HG03108 (cell line): ENCODE measurements around the gene WDR44.
"Not testable (repeated sequence)": the region's sequence is repeated elsewhere in the genome, so short reads cannot be mapped to it uniquely, and the experiment has no call there.

Source experiments
- ATAC-seq: cut with Tn5 transposase; IDR thresholded peaks from one replicate; pipeline ENCODE4 v1.9.1; 2021; ENCODE audit warnings: moderate library complexity; ENCODE audit not compliant: unreplicated experiment

WDR44 gene

GRCh38 chrX:118360429-118361125, 14.7 kb downstream of the WDR44 start:
- no peak for ATAC-seq

DNA sequence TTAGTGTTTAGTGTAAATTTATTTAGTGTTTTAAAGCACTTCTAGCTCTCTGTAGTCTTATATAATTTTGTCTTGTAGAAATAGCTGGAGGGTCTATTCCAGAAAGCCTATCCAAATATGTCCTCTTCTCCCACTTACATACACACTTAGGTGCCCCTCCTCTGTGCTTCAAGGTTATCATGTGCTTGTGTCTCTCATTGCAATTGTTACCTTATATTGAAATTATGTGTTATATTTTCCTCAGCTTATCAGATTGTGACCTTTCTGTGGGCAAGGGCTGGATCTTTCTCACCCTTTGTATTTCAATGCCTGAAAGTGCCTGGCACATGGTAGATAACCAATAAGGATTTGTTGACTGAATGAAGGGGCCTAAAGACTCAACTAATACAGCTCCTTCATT, 18.4 kb downstream of the WDR44 start:
- ATAC-seq, result no peak

DNA sequence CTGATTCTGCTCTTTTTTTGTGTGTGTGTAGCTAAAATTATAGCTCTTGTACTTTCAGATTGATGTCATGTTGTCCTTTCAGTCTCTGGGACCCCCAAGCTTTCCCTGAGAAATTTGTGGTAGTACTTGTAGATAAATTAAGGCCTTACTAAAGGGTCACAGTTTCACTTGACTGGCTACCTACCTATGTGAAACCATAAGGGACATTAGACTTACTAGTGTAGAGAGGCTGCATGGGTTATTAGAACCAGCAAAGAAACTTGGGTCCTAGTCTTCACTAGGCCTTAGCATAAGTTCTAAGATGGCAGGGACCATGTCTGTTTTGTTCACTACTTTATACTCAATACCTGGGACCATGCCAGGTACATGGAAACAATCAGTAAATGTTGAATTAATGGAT, 21.4 kb downstream of the WDR44 start:
- no peak for ATAC-seq

GRCh38 chrX:118368398-118368797, 22.5 kb downstream of the WDR44 start:
- ATAC-seq, result no peak

DNA sequence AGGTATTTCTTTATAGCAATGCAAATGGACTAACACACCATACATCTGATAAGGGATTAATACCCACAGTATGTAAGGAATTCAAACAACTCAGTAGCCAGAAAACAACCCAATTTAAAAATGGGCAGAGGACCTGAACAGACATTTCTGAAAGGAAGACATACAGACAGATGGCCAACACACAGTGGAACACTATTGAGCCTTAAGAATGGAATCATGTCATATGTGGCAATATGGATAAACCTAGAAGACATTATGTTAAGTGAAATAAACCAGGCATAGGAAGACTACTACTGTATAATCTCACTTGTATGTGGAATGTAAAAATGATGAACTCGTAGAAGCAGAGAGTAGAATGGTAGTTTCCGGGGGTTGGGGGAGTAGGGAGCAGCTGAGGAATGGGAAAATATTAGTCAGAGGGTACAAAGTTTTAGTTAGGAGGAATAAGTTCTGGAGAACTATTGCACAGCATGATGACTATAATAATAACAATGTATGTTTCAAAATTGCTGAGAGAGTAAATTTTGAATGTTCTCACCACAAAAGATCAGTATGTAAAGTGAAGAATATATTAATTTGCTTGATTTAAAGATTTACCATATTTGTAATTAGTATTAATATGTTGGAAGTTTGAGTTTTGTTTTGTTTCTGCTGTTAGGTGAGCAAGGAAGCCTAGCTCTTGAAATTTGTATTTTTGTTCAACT, 25.2 kb downstream of the WDR44 start:
- no peak for ATAC-seq

DNA sequence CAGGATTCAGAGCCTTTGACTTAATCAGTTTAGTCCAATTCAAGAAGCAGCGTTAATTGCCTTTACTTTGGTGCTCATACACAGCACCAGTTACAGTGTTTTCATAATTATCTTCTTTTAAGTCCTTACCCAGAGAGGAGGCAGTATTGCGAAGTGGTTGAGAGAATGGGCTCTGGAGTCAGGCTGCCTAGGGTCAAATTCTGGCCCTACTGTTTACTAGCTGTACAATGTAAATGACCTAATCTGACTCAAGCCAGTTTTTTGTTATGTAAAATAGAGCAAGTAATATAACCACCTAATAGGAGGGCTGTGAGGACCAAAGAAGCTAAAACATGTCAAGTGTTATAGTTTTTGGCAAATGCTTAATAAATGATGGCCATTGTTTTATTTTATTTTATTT, 27.6 kb downstream of the WDR44 start:
- ATAC-seq, result no peak

DNA sequence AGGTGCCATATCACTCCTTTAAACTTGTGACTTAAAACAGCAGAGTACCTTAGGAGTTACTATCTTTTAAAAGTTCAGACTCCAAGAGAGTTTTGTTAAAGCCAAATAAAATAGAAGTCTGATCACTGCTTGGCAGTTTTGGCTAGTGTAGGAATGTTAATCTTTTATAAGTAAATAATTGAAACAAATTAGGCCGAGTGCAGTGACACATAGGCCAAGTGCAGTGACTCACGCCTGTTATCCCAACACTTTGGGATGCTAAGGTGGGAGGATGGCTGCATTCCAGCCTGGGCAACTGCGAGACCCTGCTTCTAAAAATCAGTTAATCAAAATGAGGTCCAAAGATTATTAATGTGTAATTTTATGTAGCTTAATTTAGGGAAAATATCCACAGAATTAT, 37.2 kb downstream of the WDR44 start:
- no peak for ATAC-seq

GRCh38 chrX:118392716-118393115, 46.8 kb downstream of the WDR44 start:
- ATAC-seq, result no peak

DNA sequence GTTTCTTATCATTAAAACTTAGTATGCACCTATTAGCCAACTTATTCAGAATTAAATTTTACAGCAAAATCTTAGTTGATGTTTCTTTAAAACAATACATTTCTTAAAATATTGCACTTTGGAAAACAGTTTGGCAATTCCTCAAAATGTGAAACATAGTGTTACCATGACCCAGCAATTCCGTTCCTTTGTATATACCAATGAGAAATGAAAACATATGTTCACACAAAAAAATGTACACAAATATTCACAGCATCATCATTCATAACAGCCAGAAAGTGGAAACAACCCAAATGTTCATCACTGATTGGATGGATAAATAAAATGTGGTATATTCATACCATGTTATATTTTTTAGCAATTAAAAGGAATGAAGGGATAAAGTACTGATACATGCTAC, 50.2 kb downstream of the WDR44 start:
- no peak for ATAC-seq

DNA sequence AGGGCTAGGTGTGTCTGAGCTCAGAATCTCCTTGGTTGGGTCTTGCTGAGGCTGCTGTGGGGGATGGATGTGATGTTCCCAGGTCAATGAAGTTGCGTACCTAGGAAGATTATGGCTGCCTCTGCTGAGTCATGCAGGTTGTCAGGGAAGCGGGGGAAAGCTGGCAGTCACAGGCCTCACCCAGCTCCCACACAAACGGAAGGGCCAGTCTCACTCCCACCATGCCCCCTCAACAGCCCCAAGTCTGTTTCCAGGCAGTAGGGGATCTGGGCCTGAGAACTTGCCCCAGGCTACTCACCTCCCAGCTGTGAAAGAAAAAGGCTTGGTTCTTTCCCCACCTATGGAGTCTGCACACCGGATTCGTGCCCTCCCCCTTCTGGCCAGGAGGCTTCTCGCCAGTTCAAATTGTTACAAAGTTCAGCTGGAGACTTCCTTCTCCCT, 72.9 kb downstream of the WDR44 start:
- no peak for ATAC-seq

GRCh38 chrX:118420462-118420861, 74.6 kb downstream of the WDR44 start:
- peak; percentile 81 for ATAC-seq

- ATAC-seq, result peak; percentile 89
Measured at GRCh38 chrX:118423558-118423957, 77.7 kb downstream of the WDR44 start.

- ATAC-seq, result no peak
Measured at GRCh38 chrX:118432799-118433198, 86.9 kb downstream of the WDR44 start.

DNA sequence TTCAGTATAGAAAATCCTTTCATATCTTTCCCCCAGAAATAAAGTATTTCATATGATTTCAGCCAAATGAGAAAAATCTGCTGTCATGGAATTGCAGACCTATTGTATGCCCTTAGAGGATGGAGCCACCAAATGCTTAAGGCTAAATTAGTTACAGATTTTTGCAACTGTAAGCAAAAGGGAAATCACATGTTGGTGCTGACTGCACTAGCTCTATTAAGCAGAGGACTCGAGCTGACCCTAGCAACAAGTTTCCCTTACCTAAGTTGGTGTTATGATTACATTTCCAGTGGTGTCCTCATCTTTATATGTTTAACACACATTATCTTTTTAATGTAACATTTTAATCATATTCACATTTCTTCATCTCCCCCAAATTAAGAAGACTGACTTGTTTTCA, 91.4 kb downstream of the WDR44 start:
- ATAC-seq, result no peak

- ATAC-seq, result no peak
Measured at GRCh38 chrX:118448273-118448783, 102.4 kb downstream of the WDR44 start.

GRCh38 chrX:118455013-118455412, 109.1 kb downstream of the WDR44 start:
- no peak for ATAC-seq

GRCh38 chrX:118459494-118459893, 113.6 kb downstream of the WDR44 start:
- no peak for ATAC-seq

- no peak for ATAC-seq
Measured at GRCh38 chrX:118464501-118464900, 118.6 kb downstream of the WDR44 start.

DNA sequence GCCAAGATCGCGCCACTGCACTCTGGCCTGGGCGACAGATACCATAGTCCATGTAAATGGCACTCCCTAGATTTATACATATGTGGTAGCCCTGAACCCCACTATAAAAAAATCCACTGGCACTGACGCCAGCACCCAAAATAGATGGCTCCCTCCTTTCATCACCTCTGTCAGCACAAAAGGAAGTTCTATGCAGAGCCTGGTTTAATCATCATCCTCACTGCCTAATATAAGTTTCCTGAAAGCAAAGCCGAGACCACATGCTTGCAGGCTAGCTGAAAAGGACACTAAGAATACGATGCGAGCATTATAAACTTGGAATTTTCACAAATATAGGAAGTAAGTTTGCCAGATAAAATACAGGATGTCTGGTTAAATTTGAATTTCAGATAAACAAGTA, 122.2 kb downstream of the WDR44 start:
- no peak for ATAC-seq

GRCh38 chrX:118470721-118471347, 124.9 kb downstream of the WDR44 start:
- not testable (repeated sequence) for ATAC-seq

DNA sequence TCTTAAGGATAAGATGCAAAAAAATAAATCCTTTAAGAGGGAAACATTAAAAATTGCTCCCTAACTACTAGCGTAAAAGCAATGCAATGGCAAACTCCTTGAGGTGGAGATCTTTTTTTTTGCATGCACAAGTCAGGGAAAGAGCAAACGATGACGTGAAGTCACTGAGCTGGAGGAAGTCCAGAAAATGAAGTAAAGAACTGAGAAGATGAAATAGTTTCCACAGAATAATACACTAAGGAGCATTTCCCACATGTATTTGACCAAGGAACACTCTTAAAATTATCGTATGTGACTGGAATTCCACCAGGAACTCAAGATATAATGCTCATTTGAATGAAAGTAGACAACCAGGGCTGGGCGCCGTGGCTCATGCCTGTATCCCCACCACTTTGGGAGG, 128.7 kb downstream of the WDR44 start:
- ATAC-seq, result no peak

GRCh38 chrX:118475903-118476302, 130.0 kb downstream of the WDR44 start:
- ATAC-seq, result no peak
